Body of pancreas (tissue), 4 donors: ENCODE measurements around the gene SLC12A7. TPM values are rescaled to one million over a fixed set of nuclear protein-coding genes. Genes with fewer than 3 reads are reported as not detected.

ENCODE experiments used
- ATAC-seq: fragments of 150-250 bp; one replicate; pipeline ENCODE4 v1.9.1; 2016
- DNase-seq, 4 donors: peaks; one replicate each; pipeline ENCODE4 v3.0.0-alpha.2; 2019
- H3K27ac ChIP-seq, 4 donors: fragments of 200-600 bp; sonication (generic); 1 replicate in 3 of 4; 2 replicates in 1 of 4; pipeline versions ENCODE4 v1.5.1 to v1.6.1; 2016 to 2019; ENCODE audit warnings: mild to moderate bottlenecking in 1 of 4, mixed read lengths in 1 of 4, moderate library complexity in 1 of 4
- H3K27me3 ChIP-seq, 2 donors: fragments of 200-600 bp; sonication (generic); one replicate each; pipeline ENCODE4 v1.6.0; 2016; ENCODE audit warnings: mild to moderate bottlenecking in 1 of 2
- H3K36me3 ChIP-seq, 2 donors: fragments of 200-600 bp; sonication (generic); replicated peaks in 1 of 2; 2 replicates each; pipeline ENCODE4 v1.5.1; 2016; ENCODE audit warnings: low read depth in 2 of 2; ENCODE audit not compliant: insufficient read depth in 1 of 2
- H3K4me1 ChIP-seq: fragments of 200-600 bp; sonication (generic); one replicate; pipeline ENCODE4 v1.6.0; 2016
- H3K4me3 ChIP-seq, 2 donors: fragments of 200-600 bp; sonication (generic); 1 replicate in 1 of 2; 2 replicates in 1 of 2; pipeline ENCODE4 v1.5.1; 2016 to 2019
- H3K9me3 ChIP-seq, 3 donors: fragments of 200-600 bp; sonication (generic); 1 replicate in 2 of 3; 2 replicates in 1 of 3; pipeline ENCODE4 v1.5.1; 2016
- POLR2A ChIP-seq, 3 donors: fragments of 450-650 bp; IDR thresholded peaks; one replicate each; pipeline ENCODE4 v1.6.1; 2016; ENCODE audit warnings: antibody characterized with exemption in 3 of 3, mild to moderate bottlenecking in 2 of 3
- WGBS, 2 donors: methylation state at CpG; one replicate each; pipeline ENCODE4 v1.1.5; 2017; 5-methylcytosine and 5-hydroxymethylcytosine counted together
- intact Hi-C: fragments of 100-400 bp; cut with DNase I; formaldehyde crosslinking; loops from one replicate; pipeline ENCODE4 v1.15.1; 2023
- total RNA-seq, 2 donors: library from RNA; depleted of rRNA; stranded (reverse); fragments of >200 nt; gene quantifications; one replicate each; pipeline ENCODE4 v1.1.0, GENCODE V29; 2016
- TF ChIP-seq, protein P1 (sequence below), 7 experiments: fragments of 450-650 bp in 4 of 7; fragments of 200-600 bp in 3 of 7; sonication (generic) in 3 of 7; IDR thresholded peaks; one replicate each; pipeline ENCODE4 v1.5.1; 2016 to 2019; ENCODE audit warnings: antibody characterized with exemption in 7 of 7

Gene SLC12A7
- total RNA-seq, 2 donors from 2014 or later = 35.5 to 42.8 TPM

DNA sequence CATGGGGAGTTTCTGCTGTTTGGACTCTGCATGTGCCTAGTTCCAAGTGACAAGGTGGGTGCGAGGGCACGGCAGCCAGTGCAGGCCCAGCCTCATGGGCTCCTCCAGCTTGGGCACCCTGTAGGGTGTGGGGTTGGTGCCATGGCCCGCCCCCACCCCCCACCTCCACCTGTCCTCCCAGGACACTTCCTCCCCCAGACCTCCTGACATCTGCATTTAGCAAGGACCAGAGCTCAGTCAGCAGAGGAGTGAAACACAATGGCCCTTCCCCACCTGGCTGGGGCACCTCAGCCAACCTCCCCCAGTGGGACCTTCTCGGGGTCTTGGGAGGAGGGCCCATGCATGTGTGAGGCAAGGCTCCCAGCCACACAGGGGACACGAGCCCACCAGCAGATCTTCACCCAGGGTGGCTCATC lies 105.2 kb downstream of the SLC12A7 start:
- Histone ChIP-seq H3K9me3 (no peaks in the 10 kb centered on the region), H3K36me3 (no peaks in the 10 kb centered on the region), H3K4me1 (peaks cover 49% of the 10 kb centered on the region), H3K27me3 (peaks cover 0 to 8% of the 10 kb centered on the region in 2 donors), H3K27ac (no peak overlapping the region), H3K4me3 (no peak overlapping the region)
- WGBS, 2 donors = 83 to 100% methylated on average over 2 to 5 of the region's 5 CpGs
- intact Hi-C loops = no loop called here
- TF ChIP-seq, protein P1, sequence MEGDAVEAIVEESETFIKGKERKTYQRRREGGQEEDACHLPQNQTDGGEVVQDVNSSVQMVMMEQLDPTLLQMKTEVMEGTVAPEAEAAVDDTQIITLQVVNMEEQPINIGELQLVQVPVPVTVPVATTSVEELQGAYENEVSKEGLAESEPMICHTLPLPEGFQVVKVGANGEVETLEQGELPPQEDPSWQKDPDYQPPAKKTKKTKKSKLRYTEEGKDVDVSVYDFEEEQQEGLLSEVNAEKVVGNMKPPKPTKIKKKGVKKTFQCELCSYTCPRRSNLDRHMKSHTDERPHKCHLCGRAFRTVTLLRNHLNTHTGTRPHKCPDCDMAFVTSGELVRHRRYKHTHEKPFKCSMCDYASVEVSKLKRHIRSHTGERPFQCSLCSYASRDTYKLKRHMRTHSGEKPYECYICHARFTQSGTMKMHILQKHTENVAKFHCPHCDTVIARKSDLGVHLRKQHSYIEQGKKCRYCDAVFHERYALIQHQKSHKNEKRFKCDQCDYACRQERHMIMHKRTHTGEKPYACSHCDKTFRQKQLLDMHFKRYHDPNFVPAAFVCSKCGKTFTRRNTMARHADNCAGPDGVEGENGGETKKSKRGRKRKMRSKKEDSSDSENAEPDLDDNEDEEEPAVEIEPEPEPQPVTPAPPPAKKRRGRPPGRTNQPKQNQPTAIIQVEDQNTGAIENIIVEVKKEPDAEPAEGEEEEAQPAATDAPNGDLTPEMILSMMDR (IDR thresholded peaks at IDR 0.05) = no peak
- TF ChIP-seq POLR2A (IDR thresholded peaks at IDR 0.05) = no peak
- ATAC-seq (no peak), DNase-seq (peak in 1 of 4 donors; percentile 8)

GRCh38 chr5:1005904-1006655 lies 105.8 kb downstream of the SLC12A7 start:
- no peaks in the 10 kb centered on the region for H3K9me3 ChIP-seq
- no peak for ATAC-seq
- peak in 2 of 4 donors; percentile 2 to 8 for DNase-seq
- intact Hi-C loops = no loop called here
- no peak for TF ChIP-seq POLR2A (IDR thresholded peaks at IDR 0.05)
- TF ChIP-seq, protein P1 (IDR thresholded peaks at IDR 0.05) = no peak
- H3K27ac ChIP-seq = no peak overlapping the region
- WGBS, 2 donors = 90 to 92% methylated on average over 12 to 13 of the region's 13 CpGs
- H3K36me3 ChIP-seq = no peaks in the 10 kb centered on the region
- H3K4me3 ChIP-seq = no peak overlapping the region
- peaks cover 0 to 8% of the 10 kb centered on the region in 2 donors for H3K27me3 ChIP-seq
- peaks cover 47% of the 10 kb centered on the region for H3K4me1 ChIP-seq

DNA sequence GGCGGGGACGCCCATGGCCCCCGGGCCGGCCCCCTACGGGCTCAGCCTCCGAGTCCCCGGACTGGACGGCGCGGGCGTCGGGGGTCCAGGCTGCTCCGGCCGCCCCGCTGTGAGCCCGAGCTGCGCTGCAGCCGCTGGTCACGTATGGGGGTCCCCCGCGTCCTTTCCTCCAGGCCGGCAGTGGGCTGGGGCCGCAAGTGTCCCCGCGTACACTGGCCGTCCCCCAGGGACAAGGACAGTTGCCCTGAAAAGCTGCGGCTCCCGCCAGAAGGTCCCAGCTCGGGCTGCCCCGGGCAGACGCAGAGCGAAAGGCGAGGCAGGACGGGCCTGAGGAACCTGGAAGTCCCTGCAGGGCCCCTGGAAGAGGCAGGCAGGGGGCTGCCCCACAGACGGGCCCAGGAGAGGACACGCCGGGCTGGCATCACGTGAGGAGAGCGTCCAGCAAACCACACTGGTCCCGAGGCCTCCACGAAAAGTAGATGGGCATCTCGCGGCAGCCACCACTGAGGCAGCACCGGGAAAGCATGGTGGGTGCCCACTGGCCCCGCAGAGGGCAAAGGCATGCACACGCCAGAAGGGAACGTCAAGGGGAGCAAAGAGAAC lies 106.5 kb downstream of the SLC12A7 start:
- H3K9me3 ChIP-seq = no peaks in the 10 kb centered on the region
- intact Hi-C loops = no loop called here
- peak overlapping the region in 3 of 4 donors; percentile 63 to 74 (median 64) for H3K27ac ChIP-seq
- H3K27me3 ChIP-seq = peaks cover 0 to 8% of the 10 kb centered on the region in 2 donors
- peaks cover 40% of the 10 kb centered on the region for H3K4me1 ChIP-seq
- no peaks in the 10 kb centered on the region for H3K36me3 ChIP-seq
- no peak for TF ChIP-seq POLR2A (IDR thresholded peaks at IDR 0.05)
- TF ChIP-seq, protein P1 (IDR thresholded peaks at IDR 0.05) = no peak
- WGBS, 2 donors = 54 to 62% methylated on average over 11 to 30 of the region's 47 CpGs
- no peak for ATAC-seq
- peak in 2 of 4 donors; percentile 9 to 10 for DNase-seq
- H3K4me3 ChIP-seq = no peak overlapping the region

- TF ChIP-seq POLR2A (IDR thresholded peaks at IDR 0.05) = peak in 1 of 3 donors; percentile 31
- TF ChIP-seq, protein P1 (IDR thresholded peaks at IDR 0.05) = peak in 5 of 7 experiments; percentile 13 to 39 (median 23)
- Histone ChIP-seq H3K4me3 (peak overlapping the region in 1 of 2 donors; percentile 11), H3K27ac (peak overlapping the region; percentile 10 to 74 (median 64)), H3K36me3 (no peaks in the 10 kb centered on the region), H3K9me3 (no peaks in the 10 kb centered on the region), H3K4me1 (peaks cover 33% of the 10 kb centered on the region), H3K27me3 (peaks cover 0 to 6% of the 10 kb centered on the region in 2 donors)
- intact Hi-C loops = no loop called here
- peak; percentile 59 to 75 (median 66) for DNase-seq
- peak; percentile 68 for ATAC-seq
- 1% methylated on average over 17 to 72 of the region's 88 CpGs for WGBS, 2 donors
Measured at GRCh38 chr5:1004461-1005248, 107.2 kb downstream of the SLC12A7 start.
